ENCODE measurements around the gene POU5F2.

GRCh38 chr5:93721511-93721910 lies 19.9 kb downstream of the POU5F2 start:
- TF ChIP-seq CTCF (conservative IDR thresholded peaks at IDR 0.05) = no peak
- TF ChIP-seq EZH2 (IDR thresholded peaks at IDR 0.05; ENCODE audit: low read depth) = no peak

All from PC-9 (cell line).